ENCODE data around the gene NAA35. TPM values are rescaled to one million over a fixed set of nuclear protein-coding genes. Genes with fewer than 3 reads are reported as not detected.

NAA35 gene
- total RNA-seq (2014; rRNA removed; shearing (Covaris generic)): 39.1 and 49.3 TPM in 2 replicates

GRCh38 chr9:85940832-85941621 lies at the start of gene NAA35:
NAA35 (plus strand) TSS chr9:85941146; CDS start chr9:85942160, 1,014 bp downstream.
- Histone ChIP-seq H3K36me3 (replicated peaks; ENCODE audit: control insufficient read depth, insufficient read depth, low read length) (peaks cover 4% of the 10 kb centered on the region), H3K4me3 (ENCODE audit: insufficient read depth, low read depth, low read length) (peak within 1 kb of the TSS; percentile 95), H3K27me3 (ENCODE audit: control insufficient read depth, insufficient read depth, low read length) (no peaks in the 10 kb centered on the region)
- DNase-seq: peak; percentile 99

- no peaks in the 10 kb centered on the region for H3K36me3 ChIP-seq (replicated peaks; ENCODE audit: control insufficient read depth, insufficient read depth, low read length)
- no peaks in the 10 kb centered on the region for H3K27me3 ChIP-seq (ENCODE audit: control insufficient read depth, insufficient read depth, low read length)
- DNase-seq: no peak
- H3K4me3 ChIP-seq (ENCODE audit: insufficient read depth, low read depth, low read length): no peak overlapping the region
Observed at GRCh38 chr9:85892401-85892800, 48.5 kb upstream of the NAA35 start.

DNA sequence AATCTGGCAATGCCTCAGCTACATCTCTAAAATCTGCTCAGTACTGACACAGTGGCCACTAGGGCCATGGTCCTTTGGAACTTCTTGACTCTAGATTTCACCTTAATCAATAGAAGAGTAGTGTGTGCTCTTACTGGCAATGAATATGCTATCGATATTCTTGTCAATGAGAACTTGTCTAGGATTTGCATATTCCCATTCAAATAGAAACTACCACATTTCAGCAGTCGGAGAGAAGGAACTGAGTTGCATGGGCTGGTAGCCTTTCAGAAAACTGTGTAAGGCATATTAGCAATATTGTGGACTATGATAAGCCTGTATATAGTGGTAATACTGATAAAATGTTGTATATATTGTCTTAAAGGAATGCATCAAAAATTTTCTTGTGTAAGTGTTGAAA lies 45.3 kb upstream of the NAA35 start:
- no peak for DNase-seq
- Histone ChIP-seq H3K27me3 (ENCODE audit: control insufficient read depth, insufficient read depth, low read length) (no peaks in the 10 kb centered on the region), H3K36me3 (replicated peaks; ENCODE audit: control insufficient read depth, insufficient read depth, low read length) (no peaks in the 10 kb centered on the region), H3K4me3 (ENCODE audit: insufficient read depth, low read depth, low read length) (no peak overlapping the region)

- H3K27me3 ChIP-seq (ENCODE audit: control insufficient read depth, insufficient read depth, low read length): no peaks in the 10 kb centered on the region
- no peak for DNase-seq
- H3K4me3 ChIP-seq (ENCODE audit: insufficient read depth, low read depth, low read length): no peak overlapping the region
- H3K36me3 ChIP-seq (replicated peaks; ENCODE audit: control insufficient read depth, insufficient read depth, low read length): no peaks in the 10 kb centered on the region
Observed at GRCh38 chr9:85897848-85898247, 43.1 kb upstream of the NAA35 start.

- no peak overlapping the region for H3K4me3 ChIP-seq (ENCODE audit: insufficient read depth, low read depth, low read length)
- no peaks in the 10 kb centered on the region for H3K27me3 ChIP-seq (ENCODE audit: control insufficient read depth, insufficient read depth, low read length)
- no peak for DNase-seq
- H3K36me3 ChIP-seq (replicated peaks; ENCODE audit: control insufficient read depth, insufficient read depth, low read length): no peaks in the 10 kb centered on the region
Observed at GRCh38 chr9:85898332-85898731, 42.6 kb upstream of the NAA35 start.

- H3K36me3 ChIP-seq (replicated peaks; ENCODE audit: control insufficient read depth, insufficient read depth, low read length): no peaks in the 10 kb centered on the region
Observed at GRCh38 chr9:85899388-85899787, 41.6 kb upstream of the NAA35 start.

DNA sequence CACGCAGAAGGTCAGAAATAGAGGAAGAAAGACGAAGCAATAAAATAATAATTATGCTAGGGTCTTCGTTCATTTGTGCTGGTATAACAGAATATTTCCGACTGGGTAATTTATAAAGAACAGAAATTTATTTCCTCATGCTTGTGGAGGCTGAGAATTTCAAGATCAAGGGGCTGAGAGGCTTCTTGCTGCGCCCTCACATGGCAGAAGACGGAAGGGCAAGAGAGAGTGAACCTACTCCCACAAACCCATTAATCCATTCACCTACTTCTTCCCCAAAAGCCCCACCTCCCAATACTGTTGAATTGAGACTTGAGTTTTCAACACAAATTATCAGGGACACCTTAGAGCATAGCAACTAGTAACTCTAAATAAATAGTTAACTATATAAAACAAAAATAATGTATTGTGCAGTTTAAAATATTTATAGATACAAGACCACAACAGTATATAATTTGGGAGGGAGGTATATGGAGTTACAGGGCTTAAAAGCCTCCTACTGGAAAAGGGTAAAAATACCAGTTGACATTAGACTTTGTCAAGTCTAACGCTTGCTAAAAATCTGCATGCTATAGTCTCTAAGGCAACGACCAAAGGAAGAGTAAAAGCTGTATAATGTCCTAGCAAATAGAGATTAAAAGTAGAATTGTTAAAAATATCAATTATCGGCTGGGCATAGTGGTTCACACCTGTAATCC lies 40.3 kb upstream of the NAA35 start:
- no peak overlapping the region for H3K4me3 ChIP-seq (ENCODE audit: insufficient read depth, low read depth, low read length)
- DNase-seq: peak; percentile 59
- no peaks in the 10 kb centered on the region for H3K36me3 ChIP-seq (replicated peaks; ENCODE audit: control insufficient read depth, insufficient read depth, low read length)

More at GRCh38 chr9:85899388-85899787, 41.6 kb upstream of the NAA35 start:
- Histone ChIP-seq H3K4me3 (ENCODE audit: insufficient read depth, low read depth, low read length) (no peak overlapping the region), H3K27me3 (ENCODE audit: control insufficient read depth, insufficient read depth, low read length) (no peaks in the 10 kb centered on the region)
- no peak for DNase-seq

DNA sequence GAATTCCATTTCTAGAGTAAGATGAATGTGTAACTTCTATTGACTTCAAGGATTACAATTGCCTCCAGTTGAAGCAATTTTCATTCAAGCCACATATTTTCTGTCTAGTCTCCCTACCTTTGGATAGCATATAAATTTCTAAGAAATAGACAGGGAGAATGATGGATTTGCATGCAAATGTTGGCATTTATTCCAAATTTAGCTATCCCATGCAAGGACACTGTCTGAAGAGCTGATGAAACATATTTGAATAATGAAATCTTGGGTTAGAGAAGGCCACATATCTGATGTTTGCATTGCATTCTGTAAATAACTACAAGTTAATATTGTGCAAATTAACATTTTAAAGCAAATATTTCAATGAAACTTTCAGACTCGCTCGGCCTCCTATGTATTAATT lies 36.0 kb upstream of the NAA35 start:
- Histone ChIP-seq H3K27me3 (ENCODE audit: control insufficient read depth, insufficient read depth, low read length) (no peaks in the 10 kb centered on the region), H3K4me3 (ENCODE audit: insufficient read depth, low read depth, low read length) (no peak overlapping the region), H3K36me3 (replicated peaks; ENCODE audit: control insufficient read depth, insufficient read depth, low read length) (no peaks in the 10 kb centered on the region)
- no peak for DNase-seq

More for the DNA sequence above, 40.3 kb upstream of the NAA35 start:
- H3K27me3 ChIP-seq (ENCODE audit: control insufficient read depth, insufficient read depth, low read length): no peaks in the 10 kb centered on the region

DNA sequence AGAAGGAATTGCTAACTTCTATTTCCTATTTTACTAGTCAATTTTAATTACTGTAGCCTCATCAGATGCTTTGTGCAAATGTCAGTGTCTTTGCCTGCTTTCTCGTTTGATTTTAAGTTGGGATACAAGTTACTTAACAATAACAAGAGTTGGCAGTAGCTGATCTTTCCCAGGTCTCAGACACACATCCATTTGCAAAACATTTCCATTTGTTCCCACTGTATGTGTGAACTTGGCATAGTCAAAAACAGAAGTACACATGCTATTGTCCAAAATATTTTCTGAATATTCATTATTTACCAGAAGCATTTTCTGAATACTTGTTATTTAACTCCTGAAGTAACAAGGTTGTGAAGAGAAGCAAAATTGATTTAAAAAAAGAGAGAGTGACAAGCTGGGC lies 35.0 kb upstream of the NAA35 start:
- no peak for DNase-seq
- Histone ChIP-seq H3K4me3 (ENCODE audit: insufficient read depth, low read depth, low read length) (no peak overlapping the region), H3K27me3 (ENCODE audit: control insufficient read depth, insufficient read depth, low read length) (no peaks in the 10 kb centered on the region)

GRCh38 chr9:85909390-85909789 lies 31.6 kb upstream of the NAA35 start:
- Histone ChIP-seq H3K27me3 (ENCODE audit: control insufficient read depth, insufficient read depth, low read length) (no peaks in the 10 kb centered on the region), H3K4me3 (ENCODE audit: insufficient read depth, low read depth, low read length) (no peak overlapping the region), H3K36me3 (replicated peaks; ENCODE audit: control insufficient read depth, insufficient read depth, low read length) (no peaks in the 10 kb centered on the region)
- no peak for DNase-seq

More for the DNA sequence above, 35.0 kb upstream of the NAA35 start:
- H3K36me3 ChIP-seq (replicated peaks; ENCODE audit: control insufficient read depth, insufficient read depth, low read length): no peaks in the 10 kb centered on the region

DNA sequence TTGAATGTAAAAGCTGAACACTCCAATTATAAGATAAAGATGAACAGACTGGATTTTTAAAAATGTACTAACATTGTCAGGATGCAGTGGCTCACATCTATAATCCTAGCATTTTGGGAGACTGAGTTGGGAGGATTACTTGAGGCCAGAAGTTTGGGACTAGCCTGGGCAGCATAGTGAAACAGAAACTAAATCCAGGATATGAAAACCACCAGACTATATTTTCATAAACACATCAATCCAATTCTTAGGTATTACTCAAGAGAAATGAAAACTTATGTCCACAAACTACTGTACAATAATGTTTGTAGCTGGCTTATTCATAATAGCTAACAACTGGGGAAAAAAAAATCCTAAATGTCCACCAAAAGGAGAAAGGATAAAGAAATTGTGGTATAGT lies 26.8 kb upstream of the NAA35 start:
- Histone ChIP-seq H3K4me3 (ENCODE audit: insufficient read depth, low read depth, low read length) (no peak overlapping the region), H3K27me3 (ENCODE audit: control insufficient read depth, insufficient read depth, low read length) (no peaks in the 10 kb centered on the region), H3K36me3 (replicated peaks; ENCODE audit: control insufficient read depth, insufficient read depth, low read length) (no peaks in the 10 kb centered on the region)
- DNase-seq: no peak

- no peaks in the 10 kb centered on the region for H3K27me3 ChIP-seq (ENCODE audit: control insufficient read depth, insufficient read depth, low read length)
- H3K36me3 ChIP-seq (replicated peaks; ENCODE audit: control insufficient read depth, insufficient read depth, low read length): no peaks in the 10 kb centered on the region
- no peak overlapping the region for H3K4me3 ChIP-seq (ENCODE audit: insufficient read depth, low read depth, low read length)
- no peak for DNase-seq
Observed at GRCh38 chr9:85917756-85918155, 23.2 kb upstream of the NAA35 start.

GRCh38 chr9:85925493-85925892 lies 15.5 kb upstream of the NAA35 start:
- H3K27me3 ChIP-seq (ENCODE audit: control insufficient read depth, insufficient read depth, low read length): no peaks in the 10 kb centered on the region
- no peak for DNase-seq
- H3K36me3 ChIP-seq (replicated peaks; ENCODE audit: control insufficient read depth, insufficient read depth, low read length): no peaks in the 10 kb centered on the region
- H3K4me3 ChIP-seq (ENCODE audit: insufficient read depth, low read depth, low read length): no peak overlapping the region

DNA sequence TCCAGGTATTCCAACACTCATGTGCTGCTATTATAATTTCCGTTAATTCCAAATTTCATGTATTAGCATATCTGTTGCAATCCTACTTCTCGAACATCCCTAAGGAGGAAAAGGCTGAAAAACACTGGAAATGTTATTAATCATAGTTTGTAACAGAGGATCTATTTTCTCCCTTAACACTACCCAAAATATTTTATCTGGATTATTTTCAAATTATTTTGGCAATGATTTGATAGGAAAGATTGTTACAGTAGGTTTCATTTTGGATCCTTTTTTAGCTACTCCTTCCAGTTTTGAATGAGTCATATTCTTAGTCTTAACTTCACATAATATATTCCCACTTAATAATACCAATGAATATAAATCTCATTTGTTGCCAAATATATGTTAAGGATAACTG lies 13.9 kb upstream of the NAA35 start:
- Histone ChIP-seq H3K27me3 (ENCODE audit: control insufficient read depth, insufficient read depth, low read length) (no peaks in the 10 kb centered on the region), H3K4me3 (ENCODE audit: insufficient read depth, low read depth, low read length) (no peak overlapping the region), H3K36me3 (replicated peaks; ENCODE audit: control insufficient read depth, insufficient read depth, low read length) (no peaks in the 10 kb centered on the region)
- no peak for DNase-seq

DNA sequence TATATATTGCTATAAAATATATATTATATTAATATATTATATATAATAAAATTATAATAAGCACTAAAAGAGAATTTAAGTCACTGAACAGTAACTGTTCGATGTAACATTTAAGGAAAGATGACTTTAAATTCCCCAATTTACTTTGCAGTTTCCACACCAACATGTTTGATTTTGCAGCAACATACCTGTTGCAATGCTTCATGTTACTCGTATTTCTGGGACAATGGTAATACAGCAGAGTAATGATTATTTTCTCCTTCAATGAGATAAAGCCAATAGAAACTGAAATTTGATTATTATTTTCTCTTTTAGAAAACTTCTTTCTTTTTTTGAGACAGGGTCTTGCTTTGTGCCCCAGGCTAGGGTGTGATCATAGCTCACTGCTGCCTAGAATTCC lies 9.5 kb upstream of the NAA35 start:
- no peak for DNase-seq
- Histone ChIP-seq H3K36me3 (replicated peaks; ENCODE audit: control insufficient read depth, insufficient read depth, low read length) (no peaks in the 10 kb centered on the region), H3K27me3 (ENCODE audit: control insufficient read depth, insufficient read depth, low read length) (no peaks in the 10 kb centered on the region), H3K4me3 (ENCODE audit: insufficient read depth, low read depth, low read length) (no peak overlapping the region)

Measured in H7 (cell line).